Endothelial cell of umbilical vein (primary cell): Measurements from ENCODE around the gene PLBD1. TPM values are rescaled to one million over a fixed set of nuclear protein-coding genes. Genes with fewer than 3 reads are reported as not detected.

Source experiments
- BruUV-seq: library from RNA; stranded (reverse); fragments of 400-500 nt; replicated peaks from 2 replicates; lab custom pipeline; 2021; lab: Mats Ljungman, UMichigan
- CTCF ChIA-PET: fragments of 300-600, 350-600 bp; sonication (Branson Sonifier 250); formaldehyde crosslinking; loops from one replicate; lab custom pipeline; 2021; ENCODE audit warnings: antibody characterized with exemption, inconsistent platforms; lab: Charles Lee
- POLR2A ChIA-PET: fragments of 300-600, 350-600 bp; sonication (Branson Sonifier 250); formaldehyde crosslinking; loops from one replicate; lab custom pipeline; 2021; ENCODE audit warnings: antibody characterized with exemption, inconsistent platforms; lab: Charles Lee
- DNase-seq: peaks from one replicate; pipeline ENCODE4 v3.0.0-alpha.2; 2011; ENCODE audit warnings: low read depth, low spot score
- FAIRE-seq: peaks from 2 replicates; lab custom pipeline; 2011; peaks lifted over from hg19 to GRCh38; lab: Jason Lieb, UNC
- H2AFZ ChIP-seq: 2 replicates; pipeline ENCODE4 v1.6.0; 2012; ENCODE audit warnings: low read depth, low read length, control low read depth, inconsistent platforms
- H3K27ac ChIP-seq: 2 replicates; pipeline ENCODE4 v1.5.1; 2011; ENCODE audit warnings: low read depth, mild to moderate bottlenecking, control low read depth, low read length, moderate library complexity; ENCODE audit not compliant: insufficient read depth
- H3K27me3 ChIP-seq, 2 experiments: 2 replicates each; pipeline versions ENCODE4 v1.6.0 to v1.6.1; 2011; ENCODE audit warnings: low read length in 2 of 2, mixed read lengths in 1 of 2; ENCODE audit not compliant: control insufficient read depth in 2 of 2, insufficient read depth in 2 of 2
- H3K36me3 ChIP-seq, 2 experiments: 2 replicates in 1 of 2; 3 replicates in 1 of 2; pipeline ENCODE4 v1.5.1; 2011; ENCODE audit warnings: low read length in 2 of 2, mild to moderate bottlenecking in 1 of 2, moderate library complexity in 1 of 2; ENCODE audit not compliant: control insufficient read depth in 2 of 2, insufficient read depth in 2 of 2; ENCODE audit errors: extremely low read depth in 1 of 2
- H3K4me1 ChIP-seq: 3 replicates; pipeline ENCODE4 v1.5.1; 2011; ENCODE audit warnings: mild to moderate bottlenecking, low read length; ENCODE audit not compliant: control insufficient read depth, insufficient read depth; ENCODE audit errors: extremely low read depth
- H3K4me2 ChIP-seq: 2 replicates; pipeline ENCODE4 v1.6.1; 2011; ENCODE audit warnings: low read length, control low read depth, mixed read lengths; ENCODE audit not compliant: insufficient read depth
- H3K4me3 ChIP-seq, 3 experiments: fragments of 200-600 bp in 1 of 3; sonication (generic), shearing (Covaris generic) in 1 of 3; replicated peaks in 1 of 3; 2 replicates each; pipeline ENCODE4 v1.5.1; 2011 to 2016; ENCODE audit warnings: control low read depth in 3 of 3, low read length in 3 of 3, mild to moderate bottlenecking in 2 of 3, inconsistent platforms in 1 of 3, low read depth in 1 of 3, moderate library complexity in 1 of 3; ENCODE audit not compliant: insufficient read depth in 1 of 3
- H3K79me2 ChIP-seq: 2 replicates; pipeline ENCODE4 v1.6.0; 2012; ENCODE audit warnings: low read length, inconsistent platforms; ENCODE audit not compliant: control insufficient read depth, insufficient read depth
- H3K9ac ChIP-seq: replicated peaks from 2 replicates; pipeline ENCODE3; 2011; ENCODE audit warnings: low read length, control low read depth; ENCODE audit not compliant: insufficient read depth; ENCODE audit errors: extremely low read depth
- H3K9me1 ChIP-seq: replicated peaks from 3 replicates; pipeline ENCODE4 v1.6.0; 2011; ENCODE audit warnings: mild to moderate bottlenecking, low read length; ENCODE audit not compliant: control insufficient read depth, insufficient read depth; ENCODE audit errors: extremely low read depth
- H3K9me3 ChIP-seq: replicated peaks from 2 replicates; pipeline ENCODE4 v1.5.1; 2012; ENCODE audit warnings: low read length, inconsistent platforms; ENCODE audit not compliant: control insufficient read depth, insufficient read depth
- H4K20me1 ChIP-seq: replicated peaks from 2 replicates; pipeline ENCODE3; 2011; ENCODE audit warnings: mild to moderate bottlenecking, low read length; ENCODE audit not compliant: control insufficient read depth, insufficient read depth; ENCODE audit errors: extremely low read depth
- EZH2 ChIP-seq: IDR thresholded peaks from 2 replicates; pipeline ENCODE4 v1.6.1; 2012; ENCODE audit warnings: borderline replicate concordance, low read depth, mild to moderate bottlenecking, moderate library complexity, low read length, inconsistent platforms; ENCODE audit not compliant: severe bottlenecking
- FOS ChIP-seq: IDR thresholded peaks from 2 replicates; pipeline ENCODE4 v1.6.1; 2011; ENCODE audit warnings: mild to moderate bottlenecking, low read length, moderate library complexity, borderline replicate concordance; ENCODE audit not compliant: insufficient read depth
- GATA2 ChIP-seq: IDR thresholded peaks from 2 replicates; pipeline ENCODE4 v1.7.0; 2011; ENCODE audit warnings: low read depth, mild to moderate bottlenecking, moderate library complexity, mixed read lengths, low read length; ENCODE audit not compliant: insufficient read length, insufficient read depth
- JUN ChIP-seq: IDR thresholded peaks from 2 replicates; pipeline ENCODE4 v1.6.1; 2011; ENCODE audit warnings: borderline replicate concordance, low read depth; ENCODE audit not compliant: insufficient read length, insufficient read depth
- MYC ChIP-seq: IDR thresholded peaks from one replicate; pipeline ENCODE4 v1.6.1; 2011; ENCODE audit warnings: mild to moderate bottlenecking, low read depth, low read length
- POLR2AphosphoS5 ChIP-seq: IDR thresholded peaks from 2 replicates; pipeline ENCODE4 v1.6.1; 2012; ENCODE audit warnings: low read depth, mild to moderate bottlenecking, control low read depth, low read length, moderate library complexity; ENCODE audit not compliant: insufficient read depth
- dilution Hi-C: fragments of 300-500 bp; cut with MboI; formaldehyde crosslinking; loops from one replicate; pipeline ENCODE4 v1.15.0; 2019; ENCODE audit warnings: low sequenced_read_pairs; ENCODE audit not compliant: extremely low pct_ligation_motif_present
- intact Hi-C: fragments of 100-400 bp; cut with micrococcal nuclease; formaldehyde crosslinking; loops from one replicate; pipeline ENCODE4 v1.10.0; 2022
- polyA plus RNA-seq, 4 experiments: library from polyadenylated mRNA; depleted of rRNA in 3 of 4; stranded (reverse) in 3 of 4; unstranded in 1 of 4; fragments of >200 nt; gene quantifications; 2 replicates each; pipeline versions ENCODE4 v1.2.1 to v1.2.3, GENCODE V29; 2011 to 2012; ENCODE audit warnings: missing spikeins in 1 of 4
- total RNA-seq: library from RNA; stranded (reverse); gene quantifications from 2 replicates; pipeline ENCODE4 v1.2.3, GENCODE V29; 2021
- TF ChIP-seq, protein P1 (sequence below), 2 donors: IDR thresholded peaks; 1 replicate in 1 of 2; 2 replicates in 1 of 2; pipeline ENCODE4 v1.5.1; 2011; ENCODE audit warnings: low read length in 2 of 2, mild to moderate bottlenecking in 2 of 2, moderate library complexity in 2 of 2, control low read depth in 1 of 2, inconsistent platforms in 1 of 2, low read depth in 1 of 2; ENCODE audit not compliant: insufficient read depth in 1 of 2; ENCODE audit errors: extremely low read depth in 1 of 2
- TF ChIP-seq, protein P2 (sequence below): IDR thresholded peaks from 2 replicates; pipeline ENCODE4 v1.6.1; 2011; ENCODE audit not compliant: insufficient read depth, insufficient read length

The PLBD1 gene
- total and polyA plus RNA-seq, 2 donors (not counting 3 experiments of a cell fraction or from before 2014, with no cell fraction given): 0.04 TPM; not detected in 1

DNA sequence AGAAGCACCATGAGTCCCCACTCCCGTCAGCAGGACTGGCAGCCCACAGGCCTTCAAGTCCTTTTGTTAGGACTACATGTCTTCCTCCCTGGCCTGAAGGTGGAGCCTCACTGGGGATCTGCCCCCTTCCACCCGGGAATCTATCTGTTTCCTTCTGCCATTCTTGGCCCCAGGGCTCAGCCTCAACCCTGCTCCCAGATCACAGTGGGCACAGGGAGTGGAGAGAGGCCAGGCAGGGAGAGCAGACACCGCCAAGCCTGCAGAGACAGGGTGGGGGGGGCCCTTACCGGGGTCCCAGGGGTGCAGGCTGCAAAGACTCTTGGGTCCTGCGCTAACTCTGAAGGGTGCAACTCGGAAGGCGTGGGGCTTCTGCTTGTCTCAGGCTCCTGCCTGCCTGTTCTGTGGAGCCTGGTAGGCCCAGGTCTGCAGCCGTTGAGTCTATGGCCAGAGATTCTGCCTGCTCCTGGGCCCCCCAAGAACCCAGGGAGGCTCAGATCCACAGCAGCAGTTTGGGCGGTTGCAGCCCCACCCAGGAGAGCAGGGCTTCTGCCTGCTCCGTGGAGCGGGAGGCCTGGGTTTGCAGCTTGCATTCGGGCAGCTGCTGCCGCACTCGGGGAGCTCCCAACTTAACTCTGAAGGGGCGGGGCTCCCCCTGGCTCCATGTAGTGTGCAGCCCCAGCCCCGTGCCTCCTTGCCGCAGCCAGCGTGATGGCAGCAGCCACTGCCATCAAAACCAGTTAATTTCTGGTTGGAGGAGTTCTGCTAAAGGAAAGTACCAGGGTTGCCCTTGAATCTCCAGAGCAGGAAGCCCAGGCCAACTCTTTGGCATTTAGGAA lies 21.7 kb upstream of the PLBD1 start:
- TF ChIP-seq FOS: no peak
- TF ChIP-seq, protein P1, sequence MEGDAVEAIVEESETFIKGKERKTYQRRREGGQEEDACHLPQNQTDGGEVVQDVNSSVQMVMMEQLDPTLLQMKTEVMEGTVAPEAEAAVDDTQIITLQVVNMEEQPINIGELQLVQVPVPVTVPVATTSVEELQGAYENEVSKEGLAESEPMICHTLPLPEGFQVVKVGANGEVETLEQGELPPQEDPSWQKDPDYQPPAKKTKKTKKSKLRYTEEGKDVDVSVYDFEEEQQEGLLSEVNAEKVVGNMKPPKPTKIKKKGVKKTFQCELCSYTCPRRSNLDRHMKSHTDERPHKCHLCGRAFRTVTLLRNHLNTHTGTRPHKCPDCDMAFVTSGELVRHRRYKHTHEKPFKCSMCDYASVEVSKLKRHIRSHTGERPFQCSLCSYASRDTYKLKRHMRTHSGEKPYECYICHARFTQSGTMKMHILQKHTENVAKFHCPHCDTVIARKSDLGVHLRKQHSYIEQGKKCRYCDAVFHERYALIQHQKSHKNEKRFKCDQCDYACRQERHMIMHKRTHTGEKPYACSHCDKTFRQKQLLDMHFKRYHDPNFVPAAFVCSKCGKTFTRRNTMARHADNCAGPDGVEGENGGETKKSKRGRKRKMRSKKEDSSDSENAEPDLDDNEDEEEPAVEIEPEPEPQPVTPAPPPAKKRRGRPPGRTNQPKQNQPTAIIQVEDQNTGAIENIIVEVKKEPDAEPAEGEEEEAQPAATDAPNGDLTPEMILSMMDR (IDR thresholded peaks at IDR 0.05; ENCODE audit: extremely low read depth in 1 of 2, insufficient read depth in 1 of 2, low read depth in 1 of 2, low read length in 2 of 2): no peak
- no peak for TF ChIP-seq MYC
- no peak for TF ChIP-seq EZH2
- no peak for TF ChIP-seq GATA2
- TF ChIP-seq, protein P2, sequence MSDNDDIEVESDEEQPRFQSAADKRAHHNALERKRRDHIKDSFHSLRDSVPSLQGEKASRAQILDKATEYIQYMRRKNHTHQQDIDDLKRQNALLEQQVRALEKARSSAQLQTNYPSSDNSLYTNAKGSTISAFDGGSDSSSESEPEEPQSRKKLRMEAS: no peak
- no peak for TF ChIP-seq JUN
- TF ChIP-seq POLR2AphosphoS5: no peak
- no peaks in the 10 kb centered on the region for H3K9me1 ChIP-seq
- H2AFZ ChIP-seq: no peak overlapping the region
- no TSS peak for BruUV-seq
- H3K27ac ChIP-seq: no peak overlapping the region
- no peak overlapping the region for H3K4me2 ChIP-seq
- CTCF ChIA-PET: no interaction called here
- no peaks in the 10 kb centered on the region for H3K9me3 ChIP-seq
- H3K9ac ChIP-seq: no peak overlapping the region
- no peaks in the 10 kb centered on the region for H3K27me3 ChIP-seq
- H3K4me1 ChIP-seq: no peaks in the 10 kb centered on the region
- intact Hi-C loops (no loop called here), dilution Hi-C loops (no loop called here)
- DNase-seq (no peak), FAIRE-seq (no peak)
- H3K4me3 ChIP-seq: no peak overlapping the region
- H3K79me2 ChIP-seq: no peaks in the 10 kb centered on the region
- POLR2A ChIA-PET: no interaction called here
- no peaks in the 10 kb centered on the region for H4K20me1 ChIP-seq
- no peaks in the 10 kb centered on the region for H3K36me3 ChIP-seq
